Fibroblast of lung (primary cell): Measurements from ENCODE around the gene HDAC4. TPM values are rescaled to one million over a fixed set of nuclear protein-coding genes. Genes with fewer than 3 reads are reported as not detected.

Source experiments
- DNase-seq, 2 donors: peaks; one replicate each; pipeline versions ENCODE4 v3.0.0 to v3.0.0-alpha.2; 2010; ENCODE audit warnings: low read depth in 2 of 2
- H2AFZ ChIP-seq: 2 replicates; pipeline ENCODE4 v1.5.1; 2012; ENCODE audit warnings: low read length, control low read depth, inconsistent platforms
- H3K27ac ChIP-seq: 2 replicates; pipeline ENCODE4 v1.5.1; 2011; ENCODE audit warnings: low read length, control low read depth; ENCODE audit not compliant: insufficient read depth
- H3K27me3 ChIP-seq: 2 replicates; pipeline ENCODE4 v1.5.1; 2011; ENCODE audit warnings: mild to moderate bottlenecking, low read length; ENCODE audit not compliant: control insufficient read depth, insufficient read depth
- H3K36me3 ChIP-seq: 2 replicates; pipeline ENCODE4 v1.5.1; 2011; ENCODE audit warnings: low read length; ENCODE audit not compliant: control insufficient read depth, insufficient read depth
- H3K4me1 ChIP-seq: 2 replicates; pipeline ENCODE4 v1.5.1; 2011; ENCODE audit warnings: low read length; ENCODE audit not compliant: control insufficient read depth, insufficient read depth; ENCODE audit errors: extremely low read depth
- H3K4me2 ChIP-seq: 2 replicates; pipeline ENCODE4 v1.5.1; 2011; ENCODE audit warnings: low read length, control low read depth; ENCODE audit not compliant: insufficient read depth; ENCODE audit errors: extremely low read depth
- H3K4me3 ChIP-seq, 4 experiments: fragments of 200-600 bp in 1 of 4; sonication (generic) in 1 of 4; replicated peaks in 1 of 4; 2 replicates each; pipeline ENCODE4 v1.5.1; 2011 to 2016; ENCODE audit warnings: low read length in 4 of 4, low read depth in 3 of 4, mild to moderate bottlenecking in 3 of 4, control low read depth in 2 of 4, inconsistent platforms in 1 of 4, mixed read lengths in 1 of 4; ENCODE audit not compliant: insufficient read depth in 1 of 4; ENCODE audit errors: control extremely low read depth in 1 of 4
- H3K79me2 ChIP-seq: 2 replicates; pipeline ENCODE4 v1.5.1; 2012; ENCODE audit warnings: mild to moderate bottlenecking, low read length, inconsistent platforms; ENCODE audit not compliant: control insufficient read depth, insufficient read depth
- H3K9ac ChIP-seq: 2 replicates; pipeline ENCODE4 v1.5.1; 2011; ENCODE audit warnings: mild to moderate bottlenecking, low read length, control low read depth; ENCODE audit not compliant: insufficient read depth
- H3K9me3 ChIP-seq: 2 replicates; pipeline ENCODE4 v1.5.1; 2012; ENCODE audit warnings: low read depth, low read length; ENCODE audit not compliant: control insufficient read depth, insufficient read depth
- H4K20me1 ChIP-seq: 2 replicates; pipeline ENCODE4 v1.5.1; 2011; ENCODE audit warnings: low read length; ENCODE audit not compliant: control insufficient read depth, insufficient read depth; ENCODE audit errors: extremely low read depth
- CTCF ChIP-seq, 2 donors: IDR thresholded peaks in 1 of 2; conservative IDR thresholded peaks in 1 of 2; 1 replicate in 1 of 2; 2 replicates in 1 of 2; pipeline ENCODE4 v1.5.1; 2011 to 2012; ENCODE audit warnings: low read length in 2 of 2, control low read depth in 1 of 2, inconsistent platforms in 1 of 2, low read depth in 1 of 2, mild to moderate bottlenecking in 1 of 2
- EZH2 ChIP-seq: IDR thresholded peaks from 2 replicates; pipeline ENCODE4 v1.5.1; 2012; ENCODE audit warnings: low read length, control low read depth, mild to moderate bottlenecking; ENCODE audit errors: missing control alignments
- polyA plus RNA-seq, 2 donors: library from polyadenylated mRNA; depleted of rRNA in 1 of 2; stranded (reverse) in 1 of 2; unstranded in 1 of 2; fragments of >200 nt; gene quantifications; 2 replicates each; pipeline ENCODE4 v1.2.1, GENCODE V29; 2011 to 2012; ENCODE audit warnings: missing spikeins in 1 of 2
- total RNA-seq: library from RNA; depleted of rRNA; stranded (reverse); fragments of >200 nt; gene quantifications from 2 replicates; pipeline ENCODE4 v1.2.1, GENCODE V29; 2014

The HDAC4 gene
- total and polyA plus RNA-seq, 2 donors (not counting 1 experiment from before 2014, with no cell fraction given): 7.4 to 19.8 TPM

- Histone ChIP-seq H3K4me2 (no peak overlapping the region), H3K27ac (no peak overlapping the region), H3K9ac (no peak overlapping the region), H3K36me3 (peaks cover 2% of the 10 kb centered on the region), H3K4me1 (no peaks in the 10 kb centered on the region), H3K27me3 (no peaks in the 10 kb centered on the region), H3K4me3 (no peak overlapping the region), H4K20me1 (no peaks in the 10 kb centered on the region), H3K79me2 (no peaks in the 10 kb centered on the region), H3K9me3 (no peaks in the 10 kb centered on the region), H2AFZ (no peak overlapping the region)
- DNase-seq: no peak
- TF ChIP-seq CTCF (conservative IDR thresholded peaks at IDR 0.05 in 1 of 2, IDR thresholded peaks at IDR 0.05 in 1 of 2; ENCODE audit: low read depth in 1 of 2, low read length in 2 of 2) (no peak), EZH2 (no peak)
Observed at GRCh38 chr2:239062743-239063142, 338.1 kb downstream of the HDAC4 start.

GRCh38 chr2:239061824-239062570 lies 338.8 kb downstream of the HDAC4 start:
- no peak for TF ChIP-seq EZH2
- no peak for TF ChIP-seq CTCF (conservative IDR thresholded peaks at IDR 0.05 in 1 of 2, IDR thresholded peaks at IDR 0.05 in 1 of 2; ENCODE audit: low read depth in 1 of 2, low read length in 2 of 2)
- H3K4me1 ChIP-seq: no peaks in the 10 kb centered on the region

GRCh38 chr2:239061121-239061666 lies 339.6 kb downstream of the HDAC4 start:
- TF ChIP-seq CTCF (conservative IDR thresholded peaks at IDR 0.05 in 1 of 2, IDR thresholded peaks at IDR 0.05 in 1 of 2; ENCODE audit: low read depth in 1 of 2, low read length in 2 of 2) (no peak), EZH2 (no peak)
- no peaks in the 10 kb centered on the region for H4K20me1 ChIP-seq
- no peak overlapping the region for H3K4me3 ChIP-seq
- no peak overlapping the region for H3K9ac ChIP-seq
- no peaks in the 10 kb centered on the region for H3K27me3 ChIP-seq
- H3K27ac ChIP-seq: no peak overlapping the region
- no peaks in the 10 kb centered on the region for H3K9me3 ChIP-seq
- no peak overlapping the region for H2AFZ ChIP-seq
- H3K79me2 ChIP-seq: no peaks in the 10 kb centered on the region
- H3K4me1 ChIP-seq: no peaks in the 10 kb centered on the region
- H3K4me2 ChIP-seq: no peak overlapping the region
- no peak for DNase-seq
- H3K36me3 ChIP-seq: no peaks in the 10 kb centered on the region

More at GRCh38 chr2:239061824-239062570, 338.8 kb downstream of the HDAC4 start:
- Histone ChIP-seq H3K9me3 (no peaks in the 10 kb centered on the region), H3K27ac (no peak overlapping the region), H3K27me3 (no peaks in the 10 kb centered on the region), H3K9ac (no peak overlapping the region), H2AFZ (no peak overlapping the region), H3K4me3 (no peak overlapping the region), H3K36me3 (no peaks in the 10 kb centered on the region), H4K20me1 (no peaks in the 10 kb centered on the region), H3K79me2 (no peaks in the 10 kb centered on the region), H3K4me2 (no peak overlapping the region)
- no peak for DNase-seq
